BJ (cell line): Measurements from ENCODE around the gene PRCP. TPM values are rescaled to one million over a fixed set of nuclear protein-coding genes. Genes with fewer than 3 reads are reported as not detected.

Experiments
- CTCF ChIA-PET: fragments of 350-600 bp; formaldehyde crosslinking; extraction: SDS; loops from one replicate; lab custom pipeline; 2021; ENCODE audit warnings: antibody characterized with exemption, inconsistent platforms; lab: Yijun Ruan, JAX
- POLR2A ChIA-PET: fragments of 300-600 bp; sonication (Branson Sonifier 250); formaldehyde crosslinking; extraction: SDS; loops from one replicate; lab custom pipeline; 2021; ENCODE audit warnings: antibody characterized with exemption; lab: Charles Lee
- DNase-seq: peaks from one replicate; pipeline ENCODE4 v3.0.0-alpha.2; 2011; ENCODE audit warnings: low read depth
- H3K27me3 ChIP-seq: 2 replicates; pipeline ENCODE4 v1.6.0; 2011; ENCODE audit warnings: low read length; ENCODE audit not compliant: control insufficient read depth, insufficient read depth
- H3K36me3 ChIP-seq: 2 replicates; pipeline ENCODE4 v1.5.1; 2011; ENCODE audit warnings: low read length; ENCODE audit not compliant: control insufficient read depth, insufficient read depth
- H3K4me3 ChIP-seq: 2 replicates; pipeline ENCODE4 v1.5.1; 2011; ENCODE audit warnings: low read depth, mild to moderate bottlenecking, control low read depth, low read length
- CTCF ChIP-seq: IDR thresholded peaks from 2 replicates; pipeline ENCODE4 v1.5.1; 2011; ENCODE audit warnings: low read depth, mild to moderate bottlenecking, control low read depth, inconsistent platforms, low read length, moderate library complexity; ENCODE audit not compliant: insufficient read depth
- polyA plus RNA-seq: library from polyadenylated mRNA; depleted of rRNA; stranded (reverse); fragments of >200 nt; gene quantifications from 2 replicates; pipeline ENCODE4 v1.2.3, GENCODE V29; 2011

The PRCP gene
- polyA plus RNA-seq, 1 experiment = 62.0 TPM

- no peak for TF ChIP-seq CTCF
- Histone ChIP-seq H3K27me3 (peaks cover 11% of the 10 kb centered on the region), H3K4me3 (no peak overlapping the region), H3K36me3 (no peaks in the 10 kb centered on the region)
- POLR2A ChIA-PET = no interaction called here
- DNase-seq = no peak
- CTCF ChIA-PET = no interaction called here
Measured at GRCh38 chr11:82810326-82810725, 89.9 kb downstream of the PRCP start.

- no peak for DNase-seq
- no peak for TF ChIP-seq CTCF
- no peaks in the 10 kb centered on the region for H3K36me3 ChIP-seq
- no peak overlapping the region for H3K4me3 ChIP-seq
- peaks cover 1% of the 10 kb centered on the region for H3K27me3 ChIP-seq
- CTCF ChIA-PET = no interaction called here
- POLR2A ChIA-PET = no interaction called here
Measured at GRCh38 chr11:82807646-82808045, 92.6 kb downstream of the PRCP start.

- CTCF ChIA-PET = interaction anchor here (0.7 to 1.2 kb wide), 2 partner anchors 14 to 85 kb away, joined by 3 read pairs; no protein-coding TSS in a partner anchor
Measured at GRCh38 chr11:82802710-82803109, 97.5 kb downstream of the PRCP start.

GRCh38 chr11:82796998-82797961 is 103.0 kb downstream of the PRCP start:
- CTCF ChIA-PET = interaction anchor here (0.5 kb wide), 1 partner anchor 70 kb away, joined by 4 read pairs; no protein-coding TSS in a partner anchor
- H3K27me3 ChIP-seq = no peaks in the 10 kb centered on the region

More at GRCh38 chr11:82802710-82803109, 97.5 kb downstream of the PRCP start:
- POLR2A ChIA-PET = no interaction called here
- no peak overlapping the region for H3K4me3 ChIP-seq
- peaks cover 3% of the 10 kb centered on the region; the same call in 1 of the 2 replicates for H3K27me3 ChIP-seq
- H3K36me3 ChIP-seq = no peaks in the 10 kb centered on the region
- TF ChIP-seq CTCF = no peak
- DNase-seq = no peak

More at GRCh38 chr11:82796998-82797961, 103.0 kb downstream of the PRCP start:
- Histone ChIP-seq H3K36me3 (no peaks in the 10 kb centered on the region), H3K4me3 (no peak overlapping the region)
- no peak for TF ChIP-seq CTCF
- DNase-seq = no peak
- POLR2A ChIA-PET = no interaction called here
